ENCODE measurements around the gene TIFAB.
A peak's percentile ranks its signal among the peaks of the same experiment; 100 is the strongest.
"Not testable (repeated sequence)": the region's sequence is repeated elsewhere in the genome, so short reads cannot be mapped to it uniquely, and the experiment has no call there.

Gene TIFAB

GRCh38 chr5:135452321-135453030, at the start of gene TIFAB:
Gene TIFAB, minus strand, starts transcription at chr5:135452351. Its CDS starts 2,412 bp downstream, at chr5:135449939.
- no peak for DNase-seq

- DNase-seq, result peak; percentile 71
Measured at GRCh38 chr5:135498637-135498995, 46.5 kb upstream of the TIFAB start.

- peak; percentile 27 for DNase-seq
Measured at GRCh38 chr5:135497971-135498636, 46.0 kb upstream of the TIFAB start.

GRCh38 chr5:135495531-135495930, 43.4 kb upstream of the TIFAB start:
- not testable (repeated sequence) for DNase-seq

- DNase-seq, result no peak
Measured at GRCh38 chr5:135494196-135494595, 42.0 kb upstream of the TIFAB start.

GRCh38 chr5:135493406-135494180, 41.4 kb upstream of the TIFAB start:
- DNase-seq, result no peak

- DNase-seq, result peak; percentile 64
Measured at GRCh38 chr5:135492319-135492626, 40.1 kb upstream of the TIFAB start.

- peak; percentile 94 for DNase-seq
Measured at GRCh38 chr5:135491552-135492318, 39.6 kb upstream of the TIFAB start.

- DNase-seq, result no peak
Measured at GRCh38 chr5:135491038-135491551, 38.9 kb upstream of the TIFAB start.

- peak; percentile 80 for DNase-seq
Measured at GRCh38 chr5:135490245-135491037, 38.3 kb upstream of the TIFAB start.

GRCh38 chr5:135489466-135490244, 37.5 kb upstream of the TIFAB start:
- peak; percentile 79 for DNase-seq

- DNase-seq, result peak; percentile 94
Measured at GRCh38 chr5:135488727-135489465, 36.7 kb upstream of the TIFAB start.

GRCh38 chr5:135487839-135488514, 35.8 kb upstream of the TIFAB start:
- no peak for DNase-seq

GRCh38 chr5:135487037-135487395, 34.9 kb upstream of the TIFAB start:
- DNase-seq, result no peak

GRCh38 chr5:135486131-135487036, 34.2 kb upstream of the TIFAB start:
- no peak for DNase-seq

- peak; percentile 96 for DNase-seq
Measured at GRCh38 chr5:135484674-135485086, 32.5 kb upstream of the TIFAB start.

- no peak for DNase-seq
Measured at GRCh38 chr5:135483254-135483653, 31.1 kb upstream of the TIFAB start.

GRCh38 chr5:135482381-135482933, 30.3 kb upstream of the TIFAB start:
- no peak for DNase-seq

GRCh38 chr5:135481909-135482311, 29.8 kb upstream of the TIFAB start:
- DNase-seq, result no peak
